ENCODE data around the gene SOX15.

GRCh38 chr17:7538891-7539545, 50.9 kb downstream of the SOX15 start:
- TF ChIP-seq POLR2A (IDR thresholded peaks at IDR 0.05) = no peak
- TF ChIP-seq CTCF (IDR thresholded peaks at IDR 0.05) = no peak

Measured in Peyer's patch (tissue), 4 donors.